GM21367 (cell line): ENCODE results near the gene OPRD1.
"Not testable (repeated sequence)": the region's sequence is repeated elsewhere in the genome, so short reads cannot be mapped to it uniquely, and the experiment has no call there.

ENCODE experiments used
- ATAC-seq: cut with Tn5 transposase; IDR thresholded peaks from one replicate; pipeline ENCODE4 v1.9.1; 2021; ENCODE audit not compliant: unreplicated experiment

The OPRD1 gene

DNA sequence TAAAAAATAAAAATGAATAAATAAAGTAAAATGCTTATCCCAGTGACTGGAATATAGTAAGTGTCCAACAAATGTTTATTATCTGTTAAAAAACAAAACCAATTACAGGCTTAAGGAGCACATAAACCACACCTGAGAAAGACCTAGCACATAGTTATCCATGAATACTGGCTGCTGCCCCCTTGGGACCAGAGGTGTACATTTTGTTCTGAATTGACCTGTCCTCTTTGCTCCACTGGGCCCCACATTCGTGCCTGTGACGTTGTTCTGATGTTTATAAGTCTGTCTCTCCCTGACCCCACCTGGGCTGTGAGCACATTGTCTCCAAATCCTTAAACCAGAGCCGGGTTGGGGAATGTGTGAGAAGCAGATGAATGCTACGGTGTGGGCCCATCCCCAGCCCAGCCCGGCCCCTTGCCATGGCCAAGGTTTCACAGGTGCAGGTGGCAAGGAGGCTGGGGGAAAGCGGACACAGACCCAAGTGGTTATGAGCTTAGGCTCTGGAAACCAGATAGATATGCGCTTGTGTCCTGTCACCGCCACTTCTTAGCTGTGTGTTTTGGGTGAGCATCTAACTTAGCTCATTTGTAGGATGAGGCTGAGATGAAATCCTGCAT is 29.1 kb downstream of the OPRD1 start:
- no peak for ATAC-seq

DNA sequence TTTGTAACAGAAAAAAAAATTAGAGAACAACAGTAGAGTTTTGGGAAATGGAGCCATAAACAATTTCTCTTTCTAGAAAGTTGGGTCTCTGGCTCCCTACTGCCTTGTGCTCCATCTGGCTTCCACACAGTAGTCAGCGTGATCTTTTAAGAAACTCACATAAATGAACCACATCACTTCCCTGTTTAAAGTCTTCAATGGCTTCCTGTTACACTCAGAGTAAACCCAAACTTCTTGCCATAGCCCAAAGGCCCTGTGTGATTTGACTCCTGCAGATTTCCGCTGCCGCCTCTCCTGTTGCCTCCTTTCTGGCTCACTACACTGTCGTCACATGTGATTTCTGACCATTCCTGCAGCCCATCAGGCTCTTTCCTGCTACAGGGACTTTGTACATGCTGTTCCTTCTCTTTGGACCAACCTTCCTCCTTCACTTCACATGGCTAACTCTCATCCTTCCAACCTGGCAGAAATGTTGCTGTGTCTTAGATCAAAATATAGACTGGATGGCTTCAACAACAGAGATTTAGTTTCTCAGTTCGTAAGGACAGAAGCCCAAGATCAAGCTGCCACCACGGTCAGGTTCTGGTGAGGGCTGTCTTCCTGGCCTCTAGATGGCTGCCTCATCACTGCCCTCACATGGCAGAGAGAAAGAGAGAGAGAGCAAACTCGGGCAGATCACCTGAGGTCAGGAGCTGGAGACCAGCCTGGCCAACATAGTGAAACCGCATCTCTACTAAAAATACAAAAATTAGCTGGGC is 34.0 kb downstream of the OPRD1 start:
- no peak for ATAC-seq

DNA sequence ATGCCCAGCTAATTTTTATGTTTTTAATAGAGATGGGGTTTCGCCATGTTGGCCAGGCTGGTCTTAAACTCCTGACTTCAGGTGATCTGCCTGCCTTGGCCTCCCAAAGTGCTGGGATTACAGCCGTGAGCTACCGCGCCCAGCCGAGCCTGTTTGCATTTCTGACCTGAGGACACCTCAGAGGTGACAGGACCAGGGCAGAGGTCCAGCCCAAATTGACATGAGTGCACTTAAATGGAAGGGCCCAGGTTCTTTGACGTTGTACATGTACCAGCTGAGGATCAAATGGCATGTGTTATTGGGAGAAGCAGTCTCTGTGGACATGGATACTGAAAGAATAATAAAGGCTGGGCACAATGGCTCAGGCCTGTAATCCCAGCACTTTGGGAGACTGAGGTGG is 35.2 kb downstream of the OPRD1 start:
- ATAC-seq, result not testable (repeated sequence)

DNA sequence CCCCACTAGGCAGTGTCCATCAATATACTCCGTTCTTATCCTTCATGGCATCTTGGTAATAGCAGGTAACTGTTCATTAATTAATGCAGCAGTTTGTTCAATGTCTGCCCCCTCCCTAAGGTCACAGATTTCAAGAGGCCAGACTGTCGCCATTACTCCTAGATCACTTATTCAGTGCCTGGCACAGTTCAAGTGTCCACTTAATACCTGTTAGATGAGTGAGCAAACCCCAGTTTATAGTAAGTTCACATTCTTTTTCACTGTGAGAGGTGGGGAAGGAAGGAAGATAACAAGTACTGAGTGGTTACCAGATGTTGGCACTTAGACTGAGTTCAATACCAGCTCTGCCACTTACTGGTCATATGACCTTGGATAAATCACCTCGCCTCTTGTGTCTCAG is 36.4 kb downstream of the OPRD1 start:
- no peak for ATAC-seq

DNA sequence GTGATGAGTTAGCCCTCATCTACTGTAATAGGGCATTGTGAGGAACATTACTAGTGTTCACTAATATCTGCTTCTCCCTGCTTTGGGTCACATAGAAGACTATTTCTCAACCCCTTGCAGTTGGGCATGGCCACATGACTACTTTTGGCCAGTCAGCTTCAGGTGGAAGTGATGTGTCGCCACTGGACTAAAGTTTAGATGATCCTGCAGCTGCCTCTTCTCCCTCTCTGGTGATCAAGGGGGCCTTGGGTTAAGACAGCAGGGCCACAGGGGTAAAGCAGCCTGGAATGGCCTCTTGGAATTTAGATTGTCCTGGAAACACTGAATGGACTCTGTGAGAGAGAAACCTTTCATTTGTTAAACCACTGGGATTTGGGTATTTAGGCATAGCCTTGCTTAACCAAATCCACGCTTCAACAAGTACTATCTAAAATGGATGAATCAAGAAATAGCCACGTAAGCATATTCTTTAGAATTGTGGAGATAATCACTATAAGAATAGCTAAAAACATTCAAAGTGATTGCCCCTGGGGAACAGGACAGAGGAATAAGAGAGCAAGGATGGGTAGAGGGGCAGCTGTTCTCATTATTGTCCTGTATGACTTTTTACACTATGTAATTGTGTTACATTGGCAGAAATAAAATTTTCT is 41.2 kb downstream of the OPRD1 start:
- no peak for ATAC-seq

DNA sequence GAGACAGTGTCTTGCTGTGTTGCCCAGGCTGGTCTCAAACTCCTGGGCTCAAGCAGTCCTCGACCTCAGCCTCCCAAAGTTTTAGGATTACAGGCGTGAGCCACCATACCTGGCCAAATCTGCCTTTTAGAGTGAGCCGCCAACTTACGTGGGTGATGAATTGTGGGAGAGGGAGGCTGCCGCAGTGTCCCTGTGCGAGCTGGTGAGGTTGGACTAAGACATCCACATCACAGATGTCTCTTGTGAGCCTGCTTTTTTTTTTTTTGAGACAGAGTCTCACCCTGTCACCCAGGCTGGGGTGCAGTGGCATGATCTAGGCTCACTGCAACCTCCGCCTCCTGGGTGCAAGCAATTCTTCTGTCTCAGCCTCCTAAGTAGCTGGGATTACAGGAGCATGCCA is 42.4 kb downstream of the OPRD1 start:
- ATAC-seq, result not testable (repeated sequence)

DNA sequence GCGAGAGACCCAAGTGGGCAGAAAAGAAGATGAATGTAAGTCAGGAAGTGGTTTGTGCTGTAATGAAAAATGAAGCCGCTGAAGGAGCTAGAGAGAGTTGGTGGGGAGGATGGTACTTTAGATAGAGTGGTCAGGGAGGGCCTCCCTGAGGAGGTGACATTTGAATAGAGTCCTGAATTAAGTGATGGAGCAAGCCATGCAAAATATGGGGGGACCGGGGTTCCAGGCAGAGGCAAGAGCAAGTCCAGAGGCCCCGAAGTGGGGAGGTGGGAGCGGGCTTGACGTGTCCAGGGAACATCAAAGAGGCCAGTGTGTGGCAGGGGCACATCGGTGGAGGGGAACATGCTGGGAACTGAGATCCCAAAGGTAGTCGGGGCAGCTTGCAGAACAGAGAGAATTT is 43.1 kb downstream of the OPRD1 start:
- no peak for ATAC-seq

DNA sequence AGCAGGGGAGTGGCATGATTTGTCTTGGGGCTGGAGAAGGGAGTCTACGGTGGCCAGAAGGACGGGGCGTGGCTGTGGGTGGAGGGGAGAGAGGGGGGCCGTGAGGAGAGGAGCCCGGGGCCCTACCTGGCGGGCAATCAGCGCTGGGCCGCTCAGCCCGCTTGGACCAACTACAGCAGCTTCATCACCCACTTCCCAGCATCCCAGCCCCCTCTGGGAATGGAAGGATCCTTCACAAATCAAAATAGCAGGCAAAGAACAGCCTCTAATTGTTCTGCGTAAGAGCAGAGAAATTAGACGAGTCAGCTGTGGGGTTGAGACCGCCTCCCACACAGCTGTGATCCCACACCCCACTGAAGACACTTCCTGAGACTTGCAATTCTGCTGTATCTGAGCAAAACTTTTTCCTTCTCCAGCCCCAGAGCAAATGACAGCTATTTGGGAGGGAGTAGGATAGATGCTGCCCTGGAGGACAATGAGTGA is 43.5 kb downstream of the OPRD1 start:
- ATAC-seq, result no peak

DNA sequence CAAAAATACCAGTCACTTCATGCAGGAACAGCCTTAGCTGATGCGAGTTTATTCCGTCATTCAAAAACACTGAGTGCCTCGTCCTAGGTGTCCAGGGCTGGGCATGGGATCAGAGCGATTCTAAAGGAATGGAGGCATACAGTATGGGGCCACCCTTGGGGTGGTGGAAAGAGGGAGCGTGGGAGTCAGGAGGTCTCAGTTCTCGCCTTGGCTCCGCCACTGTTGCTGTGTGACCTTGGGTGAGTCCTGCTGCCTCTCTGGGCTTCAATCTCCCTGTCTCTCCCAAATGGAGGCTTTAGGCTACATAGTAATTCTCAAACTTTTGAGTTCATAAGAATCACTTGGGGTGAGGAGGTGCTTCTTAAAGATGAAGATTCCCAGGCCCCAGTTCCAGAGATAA is 44.0 kb downstream of the OPRD1 start:
- ATAC-seq, result no peak

DNA sequence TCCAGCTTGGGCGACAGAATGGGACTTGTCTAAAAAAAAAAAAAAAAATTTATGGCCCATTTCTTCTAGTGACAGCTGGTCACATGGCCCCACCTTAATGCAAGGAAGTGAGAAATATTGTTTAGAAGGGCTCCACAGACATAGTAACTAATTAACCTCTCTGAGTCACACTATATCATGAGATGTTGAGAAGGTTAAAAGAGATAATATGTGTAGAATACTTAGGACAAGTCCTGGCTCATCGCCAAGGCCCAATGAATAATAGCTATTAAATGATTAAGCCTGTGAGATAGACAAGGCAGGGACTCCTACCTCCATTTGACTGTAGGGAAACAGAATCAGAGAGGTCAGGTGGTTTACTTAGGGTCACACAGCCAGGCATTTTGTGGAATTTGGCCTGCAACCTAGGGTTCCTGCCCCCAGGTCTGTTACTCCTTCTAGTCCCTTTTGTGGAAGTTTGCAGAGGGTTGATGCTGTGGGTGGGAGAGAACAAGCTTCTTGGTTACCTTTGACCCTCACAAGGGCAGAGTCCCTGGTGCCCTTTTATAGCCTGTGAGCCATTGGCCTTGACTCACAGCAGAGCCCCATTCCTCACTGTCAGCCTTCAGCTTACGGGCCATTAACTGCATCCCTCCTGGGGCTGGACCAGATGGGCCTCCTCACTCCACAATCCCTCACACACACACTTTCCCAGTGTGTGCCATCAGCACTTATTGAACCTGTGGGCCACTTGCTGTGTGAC is 48.5 kb downstream of the OPRD1 start:
- no peak for ATAC-seq

DNA sequence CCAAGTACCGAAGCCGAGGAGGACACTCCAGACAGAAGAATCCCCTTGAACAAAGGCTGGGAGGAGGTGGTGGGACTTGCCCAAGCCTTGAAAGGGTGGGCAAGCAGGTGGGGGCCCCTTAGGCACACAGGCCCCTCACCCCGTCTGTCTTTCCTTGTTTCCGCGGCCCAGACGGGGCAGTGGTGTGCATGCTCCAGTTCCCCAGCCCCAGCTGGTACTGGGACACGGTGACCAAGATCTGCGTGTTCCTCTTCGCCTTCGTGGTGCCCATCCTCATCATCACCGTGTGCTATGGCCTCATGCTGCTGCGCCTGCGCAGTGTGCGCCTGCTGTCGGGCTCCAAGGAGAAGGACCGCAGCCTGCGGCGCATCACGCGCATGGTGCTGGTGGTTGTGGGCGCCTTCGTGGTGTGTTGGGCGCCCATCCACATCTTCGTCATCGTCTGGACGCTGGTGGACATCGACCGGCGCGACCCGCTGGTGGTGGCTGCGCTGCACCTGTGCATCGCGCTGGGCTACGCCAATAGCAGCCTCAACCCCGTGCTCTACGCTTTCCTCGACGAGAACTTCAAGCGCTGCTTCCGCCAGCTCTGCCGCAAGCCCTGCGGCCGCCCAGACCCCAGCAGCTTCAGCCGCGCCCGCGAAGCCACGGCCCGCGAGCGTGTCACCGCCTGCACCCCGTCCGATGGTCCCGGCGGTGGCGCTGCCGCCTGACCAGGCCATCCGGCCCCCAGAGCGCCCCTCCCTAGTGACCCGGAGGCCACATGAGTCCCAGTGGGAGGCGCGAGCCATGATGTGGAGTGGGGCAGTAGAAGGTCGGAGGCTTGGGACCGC is 50.8 kb downstream of the OPRD1 start:
- ATAC-seq, result no peak

DNA sequence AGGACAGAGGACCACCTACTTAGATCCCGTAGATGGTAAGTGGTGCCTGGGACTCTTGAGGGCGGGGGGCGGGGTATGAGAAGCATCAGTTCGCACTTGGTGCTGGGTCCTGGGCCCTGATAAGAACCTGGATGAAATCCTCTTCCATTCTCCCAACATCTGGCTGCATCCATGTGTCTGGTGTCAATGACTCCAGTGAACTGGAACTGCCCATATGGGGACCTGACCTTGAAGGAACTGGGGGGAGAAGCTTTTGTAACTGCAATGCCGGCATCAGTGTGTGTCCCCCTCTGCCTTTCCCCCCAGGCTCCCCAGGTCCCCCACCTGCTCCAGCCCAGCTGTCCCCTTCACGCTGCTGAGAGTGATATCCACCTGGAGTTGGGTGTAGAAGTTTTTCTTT is 52.7 kb downstream of the OPRD1 start:
- ATAC-seq, result no peak

DNA sequence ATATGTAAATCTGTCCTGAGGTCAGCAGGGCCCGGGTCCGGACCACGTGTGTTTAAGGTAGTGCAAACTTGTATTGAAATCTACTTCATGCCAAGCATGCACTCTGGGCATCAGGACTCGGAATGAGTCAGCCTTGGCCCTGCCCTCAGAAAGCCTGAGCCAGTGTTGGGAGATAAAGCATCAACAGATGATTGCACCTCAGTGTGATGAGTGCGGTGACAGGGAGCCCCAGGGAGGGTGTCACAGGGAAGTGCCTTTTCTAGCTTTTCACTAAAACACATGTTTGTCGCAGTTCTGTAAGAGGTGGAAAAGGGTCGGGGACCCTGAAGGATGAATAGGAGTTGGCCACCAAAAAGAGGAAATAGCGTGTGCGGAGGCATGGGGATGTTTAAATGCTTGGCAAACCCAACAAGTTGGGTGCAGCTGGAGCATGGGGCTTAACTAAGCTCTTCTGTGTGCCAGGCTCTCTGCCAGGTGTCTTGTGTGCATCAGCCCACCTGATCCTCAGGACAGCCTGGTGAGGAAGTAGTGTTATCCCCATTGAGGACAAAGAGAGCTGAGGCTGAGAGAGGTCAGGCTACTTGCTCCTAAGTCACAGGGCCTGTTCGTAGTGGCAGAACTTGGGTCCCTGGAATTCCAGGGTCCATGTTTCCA is 54.2 kb downstream of the OPRD1 start:
- no peak for ATAC-seq

DNA sequence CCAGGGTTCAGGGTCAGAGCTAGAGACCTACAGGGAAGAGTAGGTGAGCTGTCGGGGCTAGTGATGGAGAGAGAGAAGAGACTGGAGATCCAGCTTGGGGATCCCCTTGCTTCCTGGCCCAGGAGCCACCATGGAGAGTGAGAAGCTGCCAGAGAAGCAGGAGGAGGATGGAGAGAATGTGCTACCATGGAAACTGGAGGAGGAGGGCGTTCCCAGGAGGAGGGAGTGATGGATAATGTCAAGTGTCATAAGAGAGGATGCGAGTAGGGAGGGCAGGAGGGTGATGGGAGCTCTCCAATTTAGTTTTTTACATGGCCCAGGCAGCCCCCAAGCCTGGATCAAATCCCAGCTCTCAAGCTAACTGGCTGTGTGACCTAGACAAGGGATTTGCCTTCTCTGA is 55.9 kb downstream of the OPRD1 start:
- ATAC-seq, result no peak

DNA sequence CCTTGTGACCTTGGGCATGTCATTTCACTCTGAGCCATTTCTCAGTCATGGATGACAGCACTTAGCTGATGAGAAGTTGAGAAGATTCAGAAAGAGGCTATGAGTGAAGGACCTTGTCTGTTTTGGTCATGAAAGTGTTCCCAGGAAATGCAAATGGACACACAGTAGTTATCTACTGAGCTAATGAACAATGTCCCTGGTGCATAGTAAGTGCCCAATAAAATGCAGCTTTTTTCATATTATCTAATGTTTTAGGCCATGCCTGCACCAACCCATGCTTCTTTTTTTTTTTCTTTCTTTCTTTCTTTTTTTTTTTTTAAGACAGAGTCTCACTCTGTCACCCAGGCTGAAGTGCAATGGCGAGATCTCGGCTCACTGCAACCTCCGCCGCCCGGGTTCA is 58.0 kb downstream of the OPRD1 start:
- ATAC-seq, result no peak

DNA sequence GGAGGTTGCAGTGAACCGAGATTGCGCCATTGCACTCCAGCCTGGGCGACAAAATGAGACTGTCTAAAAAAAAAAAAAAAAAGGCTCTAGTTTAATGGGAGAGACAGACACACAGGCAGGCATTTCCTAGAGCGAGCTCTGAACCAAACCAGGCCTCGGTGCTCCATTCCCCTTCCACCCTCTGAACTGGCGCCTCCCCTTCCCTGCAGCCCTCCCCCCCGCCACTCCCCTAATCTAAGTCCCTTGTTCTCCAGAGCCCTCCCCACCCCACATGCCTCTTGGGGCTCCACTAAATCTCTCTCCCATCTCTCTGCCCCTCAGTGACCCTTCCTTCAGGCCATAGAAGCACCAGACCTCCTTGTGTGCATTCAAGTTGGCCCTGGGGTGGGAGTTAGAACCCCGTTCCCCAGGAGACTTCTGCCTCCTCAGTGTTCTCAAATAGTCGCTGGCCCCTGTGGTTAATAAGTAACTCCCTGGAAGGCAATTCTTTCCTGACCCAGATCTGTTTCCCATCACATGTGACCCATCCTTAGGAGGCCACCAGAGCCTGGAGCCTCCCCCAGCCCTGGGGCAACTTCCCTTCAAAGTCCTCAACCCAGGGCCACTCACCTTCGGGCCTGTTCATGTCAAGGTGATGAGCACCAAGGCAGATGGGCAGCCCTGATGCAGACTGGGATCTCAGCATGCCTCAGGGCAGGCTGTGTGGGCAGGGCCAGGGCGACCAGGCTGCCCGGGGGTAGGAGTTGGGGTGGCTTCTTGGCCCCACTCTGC is 59.8 kb downstream of the OPRD1 start:
- ATAC-seq, result no peak

DNA sequence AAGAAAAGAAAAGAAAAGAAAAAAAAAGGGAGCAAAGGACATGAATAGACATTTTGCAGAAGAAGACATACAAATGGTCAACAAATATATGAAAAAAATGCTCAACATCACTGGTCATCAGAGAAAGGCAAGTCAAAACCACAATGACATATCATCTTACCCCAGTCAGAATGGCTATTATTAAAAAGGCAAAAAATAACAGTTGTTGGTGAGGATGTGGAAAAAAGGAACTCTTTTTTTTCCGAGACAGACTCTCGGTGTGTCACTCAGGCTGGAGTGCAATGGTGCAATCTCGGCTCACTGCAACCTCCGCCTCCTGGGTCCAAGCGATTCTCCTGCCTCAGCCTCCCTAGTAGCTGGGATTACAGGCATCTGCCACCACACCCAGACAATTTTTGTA is 63.2 kb downstream of the OPRD1 start:
- ATAC-seq, result not testable (repeated sequence)

DNA sequence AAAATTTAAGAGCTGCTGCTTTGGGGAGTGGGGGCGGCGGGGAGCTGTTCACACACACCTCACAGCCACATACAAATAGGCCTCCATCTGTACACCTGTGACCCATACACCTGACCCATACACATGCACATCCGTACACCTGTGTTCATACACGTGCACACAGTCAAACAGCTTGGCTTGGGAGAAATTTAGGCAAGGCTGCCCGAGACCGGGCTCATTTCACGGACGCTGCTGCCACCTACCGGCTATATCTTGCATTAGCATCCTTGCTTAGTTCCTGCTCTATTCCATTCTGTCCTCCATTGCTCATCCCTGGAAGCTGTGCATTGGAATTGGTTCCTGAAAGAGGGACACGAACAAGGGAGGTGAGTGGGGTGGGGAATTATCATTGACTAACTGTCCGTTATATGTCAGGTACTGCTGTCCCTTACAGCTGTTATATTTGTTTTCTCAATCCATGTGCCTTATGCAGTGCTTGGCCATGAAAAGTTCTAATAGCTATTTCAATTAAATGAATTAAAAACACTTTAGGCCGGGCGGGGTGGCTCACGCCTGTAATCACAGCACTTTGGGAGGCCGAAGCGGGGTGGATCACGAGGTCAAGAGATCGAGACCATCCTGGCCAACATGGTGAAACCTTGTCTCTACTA is 65.3 kb downstream of the OPRD1 start:
- no peak for ATAC-seq

DNA sequence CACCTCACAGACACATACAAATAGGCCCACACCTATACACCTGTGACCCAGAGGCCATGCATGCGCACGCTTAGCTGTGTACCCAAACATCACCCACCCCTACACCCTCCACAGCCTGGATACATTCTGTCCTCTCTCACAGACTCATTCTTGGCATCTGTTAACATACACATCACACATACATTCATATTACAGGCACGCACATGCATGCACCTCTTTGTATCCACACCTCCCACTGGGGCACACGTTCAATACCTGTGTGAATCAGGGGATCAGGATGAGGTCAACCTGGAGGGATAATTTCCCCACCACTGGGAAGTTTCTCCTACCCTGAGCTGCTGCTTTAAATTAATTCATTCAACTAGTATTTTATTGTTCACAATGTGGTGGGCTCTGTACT is 66.8 kb downstream of the OPRD1 start:
- no peak for ATAC-seq
